Esophagus (tissue), 2 donors: ENCODE results near the gene APOBEC3C. TPM values are rescaled to one million over a fixed set of nuclear protein-coding genes. Genes with fewer than 3 reads are reported as not detected.
A peak's percentile ranks its signal among the peaks of the same experiment; 100 is the strongest.

Experiments used
- H3K27ac ChIP-seq, 2 donors: one replicate each; pipeline ENCODE4 v1.5.1; 2013; ENCODE audit warnings: low read depth in 2 of 2, mild to moderate bottlenecking in 2 of 2, inconsistent platforms in 1 of 2, low read length in 1 of 2, moderate library complexity in 1 of 2
- H3K27me3 ChIP-seq, 2 donors: one replicate each; pipeline ENCODE4 v1.6.1; 2013; ENCODE audit warnings: low read length in 2 of 2, control low read depth in 1 of 2, mild to moderate bottlenecking in 1 of 2; ENCODE audit not compliant: insufficient read depth in 2 of 2, control insufficient read depth in 1 of 2
- H3K36me3 ChIP-seq, 2 donors: one replicate each; pipeline ENCODE4 v1.6.1; 2013; ENCODE audit warnings: low read length in 1 of 2; ENCODE audit not compliant: control insufficient read depth in 2 of 2, insufficient read depth in 2 of 2
- H3K4me1 ChIP-seq, 2 donors: one replicate each; pipeline ENCODE4 v1.6.1; 2013; ENCODE audit warnings: low read length in 1 of 2; ENCODE audit not compliant: control insufficient read depth in 2 of 2, insufficient read depth in 2 of 2
- H3K4me3 ChIP-seq, 2 donors: one replicate each; pipeline ENCODE4 v1.5.1; 2013; ENCODE audit warnings: low read length in 2 of 2, mild to moderate bottlenecking in 2 of 2, low read depth in 1 of 2, moderate library complexity in 1 of 2
- H3K9me3 ChIP-seq, 2 donors: one replicate each; pipeline ENCODE4 v1.6.1; 2013; ENCODE audit warnings: mild to moderate bottlenecking in 2 of 2, low read depth in 1 of 2, low read length in 1 of 2, moderate library complexity in 1 of 2; ENCODE audit not compliant: control insufficient read depth in 2 of 2, insufficient read depth in 1 of 2
- WGBS, 2 donors: extraction: QIAGEN DNeasy Blood & Tissue Kit; methylation state at CpG; one replicate each; pipeline ENCODE4 v1.1.7; 2013; 5-methylcytosine and 5-hydroxymethylcytosine counted together
- polyA plus RNA-seq, 2 donors: library from polyadenylated mRNA; stranded (reverse); fragments of 200-250 nt; gene quantifications; one replicate each; pipeline ENCODE4 v1.2.3, GENCODE V29; 2013
- donor health status: healthy with polysubstance abuse.
- donor health status: Bipolar disorder and iron deficiency.

APOBEC3C gene
- 10 to 100 TPM; 16.2 to 20.1 TPM for polyA plus RNA-seq

GRCh38 chr22:39013942-39014722 lies at the start of gene APOBEC3C:
TSS of gene APOBEC3C (plus strand) at chr22:39014257. CDS start at chr22:39014363, 106 bp downstream.
- peak within 1 kb of the TSS; percentile 41 to 54 for H3K4me3 ChIP-seq
- no peaks in the 10 kb centered on the region for H3K9me3 ChIP-seq
- peaks cover 3% of the 10 kb centered on the region in 2 donors for H3K4me1 ChIP-seq
- no peaks in the 10 kb centered on the region for H3K27me3 ChIP-seq
- peak within 1 kb of the TSS; percentile 84 to 91 for H3K27ac ChIP-seq
- H3K36me3 ChIP-seq = peaks cover 0 to 5% of the 10 kb centered on the region in 2 donors
- WGBS, 2 donors = 4 to 8% methylated on average over 18 of the region's 18 CpGs

- Histone ChIP-seq H3K4me3 (no peak overlapping the region), H3K27me3 (no peaks in the 10 kb centered on the region), H3K9me3 (no peaks in the 10 kb centered on the region), H3K27ac (no peak overlapping the region), H3K36me3 (no peaks in the 10 kb centered on the region), H3K4me1 (peaks cover 0 to 4% of the 10 kb centered on the region in 2 donors)
- 80 to 82% methylated on average over 7 of the region's 7 CpGs for WGBS, 2 donors
These were observed 49.8 kb upstream of the APOBEC3C start for GRCh38 chr22:38964306-38964705.

- H3K4me3 ChIP-seq = no peak overlapping the region
- no peaks in the 10 kb centered on the region for H3K9me3 ChIP-seq
- no peak overlapping the region for H3K27ac ChIP-seq
- no peaks in the 10 kb centered on the region for H3K27me3 ChIP-seq
- 73 to 81% methylated on average over 4 of the region's 4 CpGs for WGBS, 2 donors
- peaks cover 0 to 4% of the 10 kb centered on the region in 2 donors for H3K4me1 ChIP-seq
- no peaks in the 10 kb centered on the region for H3K36me3 ChIP-seq
These were observed 49.1 kb upstream of the APOBEC3C start for GRCh38 chr22:38964989-38965388.

DNA sequence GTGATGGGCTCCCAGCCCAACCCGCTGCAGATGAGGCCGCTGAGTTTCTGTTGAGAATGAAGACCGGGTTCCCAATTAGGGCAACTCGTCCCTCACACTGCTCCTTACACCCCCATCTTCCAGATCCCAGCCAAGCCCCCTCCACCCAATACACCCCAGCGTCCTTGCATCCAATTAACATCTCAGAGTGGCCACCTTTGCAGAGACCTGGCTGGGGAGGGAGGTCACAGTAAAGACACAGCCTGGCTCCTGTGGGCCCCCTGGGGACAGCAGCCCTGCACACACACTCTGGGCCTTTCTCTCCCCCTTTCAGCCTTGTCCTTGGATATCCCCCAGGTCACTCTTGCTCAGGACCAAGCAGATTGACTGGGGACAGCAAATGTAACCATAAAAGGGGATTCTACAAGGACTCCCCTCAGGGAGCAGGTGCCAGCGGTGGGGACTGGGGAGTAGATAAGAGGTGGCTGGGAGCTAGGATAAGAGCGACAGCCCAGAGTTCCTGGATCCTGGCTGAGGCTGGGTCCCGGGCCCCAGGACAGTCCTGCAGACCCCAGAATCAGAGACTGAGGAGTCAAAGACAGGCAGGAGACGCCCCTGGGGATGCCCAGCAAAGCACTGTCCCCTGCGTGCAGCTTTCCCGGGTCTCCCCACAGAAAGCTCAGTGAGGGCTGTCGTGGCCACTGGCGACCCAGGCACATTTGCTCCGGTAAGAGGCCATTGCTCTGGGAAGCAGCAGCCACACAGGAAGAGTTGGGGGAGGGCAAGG lies 48.3 kb upstream of the APOBEC3C start:
- Histone ChIP-seq H3K9me3 (no peaks in the 10 kb centered on the region), H3K27me3 (no peaks in the 10 kb centered on the region), H3K4me3 (no peak overlapping the region), H3K4me1 (peaks cover 0 to 4% of the 10 kb centered on the region in 2 donors), H3K27ac (no peak overlapping the region), H3K36me3 (no peaks in the 10 kb centered on the region)
- 83 to 88% methylated on average over 14 of the region's 14 CpGs for WGBS, 2 donors

- H3K4me1 ChIP-seq = peaks cover 0 to 4% of the 10 kb centered on the region in 2 donors
- H3K27ac ChIP-seq = no peak overlapping the region
- no peaks in the 10 kb centered on the region for H3K36me3 ChIP-seq
- no peaks in the 10 kb centered on the region for H3K9me3 ChIP-seq
- H3K27me3 ChIP-seq = no peaks in the 10 kb centered on the region
- no peak overlapping the region for H3K4me3 ChIP-seq
- 57 to 60% methylated on average over 5 of the region's 5 CpGs for WGBS, 2 donors
These were observed 47.7 kb upstream of the APOBEC3C start for GRCh38 chr22:38966380-38966702.

GRCh38 chr22:38966942-38967341 lies 47.1 kb upstream of the APOBEC3C start:
- WGBS, 2 donors = 91 to 92% methylated on average over 5 to 7 of the region's 7 CpGs

GRCh38 chr22:38967451-38968450 lies 46.3 kb upstream of the APOBEC3C start:
- Histone ChIP-seq H3K4me3 (no peak overlapping the region), H3K27ac (no peak overlapping the region), H3K36me3 (no peaks in the 10 kb centered on the region), H3K9me3 (no peaks in the 10 kb centered on the region), H3K27me3 (no peaks in the 10 kb centered on the region), H3K4me1 (peaks cover 0 to 4% of the 10 kb centered on the region in 2 donors)
- 74 to 76% methylated on average over 15 of the region's 15 CpGs for WGBS, 2 donors

More at GRCh38 chr22:38966942-38967341, 47.1 kb upstream of the APOBEC3C start:
- no peaks in the 10 kb centered on the region for H3K9me3 ChIP-seq
- H3K4me1 ChIP-seq = peaks cover 0 to 4% of the 10 kb centered on the region in 2 donors
- H3K27ac ChIP-seq = no peak overlapping the region
- no peaks in the 10 kb centered on the region for H3K36me3 ChIP-seq
- H3K27me3 ChIP-seq = no peaks in the 10 kb centered on the region
- H3K4me3 ChIP-seq = no peak overlapping the region

- H3K4me3 ChIP-seq = no peak overlapping the region
- H3K27me3 ChIP-seq = no peaks in the 10 kb centered on the region
- H3K27ac ChIP-seq = no peak overlapping the region
- WGBS, 2 donors = 82 to 83% methylated on average over 11 of the region's 11 CpGs
- no peaks in the 10 kb centered on the region for H3K36me3 ChIP-seq
- H3K9me3 ChIP-seq = no peaks in the 10 kb centered on the region
- peaks cover 0 to 4% of the 10 kb centered on the region in 2 donors for H3K4me1 ChIP-seq
These were observed 45.3 kb upstream of the APOBEC3C start for GRCh38 chr22:38968801-38969200.

GRCh38 chr22:38970551-38970950 lies 43.5 kb upstream of the APOBEC3C start:
- Histone ChIP-seq H3K4me3 (no peak overlapping the region), H3K27ac (no peak overlapping the region), H3K27me3 (no peaks in the 10 kb centered on the region), H3K9me3 (no peaks in the 10 kb centered on the region), H3K4me1 (no peaks in the 10 kb centered on the region), H3K36me3 (no peaks in the 10 kb centered on the region)
- WGBS, 2 donors = 41 to 45% methylated on average over 8 of the region's 8 CpGs
